ENCODE data around the gene LMX1A. TPM values are rescaled to one million over a fixed set of nuclear protein-coding genes. Genes with fewer than 3 reads are reported as not detected.

Gene LMX1A
- polyA plus RNA-seq, 1 donor from 2014 or later: 0.47 TPM

DNA sequence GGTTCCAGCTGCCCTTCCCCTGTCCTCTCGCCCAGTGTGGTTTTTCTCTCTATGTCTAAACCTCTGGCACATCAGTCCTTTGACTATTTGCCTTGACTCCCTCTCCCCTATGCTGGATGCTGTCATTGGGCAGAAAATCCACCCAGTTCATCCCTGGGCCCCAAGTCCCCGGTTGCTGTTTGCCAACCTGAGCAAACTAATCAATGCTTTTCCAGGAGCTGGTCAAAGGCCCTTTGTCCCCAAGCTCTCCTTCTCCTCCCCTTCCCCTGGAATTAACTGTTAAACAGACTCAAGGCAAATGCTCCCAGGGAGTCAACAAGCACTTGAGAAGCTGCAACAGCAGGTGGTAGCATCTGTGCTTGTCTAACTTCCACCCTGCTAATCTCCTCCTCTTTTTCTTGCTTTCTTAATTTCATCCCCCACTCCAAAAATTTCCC lies 102.7 kb downstream of the LMX1A start:
- H2AFZ ChIP-seq (ENCODE audit: low read depth, low read length): no peak overlapping the region
- H3K79me2 ChIP-seq (replicated peaks; ENCODE audit: insufficient read depth, low read length): no peaks in the 10 kb centered on the region
- no peaks in the 10 kb centered on the region for H3K27me3 ChIP-seq (ENCODE audit: insufficient read depth, low read depth, low read length)
- H3K9me3 ChIP-seq (ENCODE audit: low read length): no peaks in the 10 kb centered on the region
- no peaks in the 10 kb centered on the region for H3K9me2 ChIP-seq (ENCODE audit: insufficient read depth, low read length)
- TF ChIP-seq RAD21 (conservative IDR thresholded peaks at IDR 0.05) (no peak), TAF1 (IDR thresholded peaks at IDR 0.05; ENCODE audit: low read depth) (no peak), SMC3 (conservative IDR thresholded peaks at IDR 0.05; ENCODE audit: poor library complexity) (no peak), CTCF (IDR thresholded peaks at IDR 0.05; ENCODE audit: poor library complexity, severe bottlenecking) (no peak), REST (IDR thresholded peaks at IDR 0.05; ENCODE audit: borderline replicate concordance) (no peak), POLR2AphosphoS5 (IDR thresholded peaks at IDR 0.05) (no peak), EZH2 (IDR thresholded peaks at IDR 0.05; ENCODE audit: borderline replicate concordance, insufficient read depth, low read length, poor library complexity, severe bottlenecking) (no peak), EP300 (conservative IDR thresholded peaks at IDR 0.05; ENCODE audit: poor library complexity, severe bottlenecking) (no peak), MXI1 (conservative IDR thresholded peaks at IDR 0.05; ENCODE audit: poor library complexity, severe bottlenecking) (no peak)
- H3F3A ChIP-seq (ENCODE audit: insufficient read depth, low read length, poor library complexity, severe bottlenecking): no peaks in the 10 kb centered on the region
- no peaks in the 10 kb centered on the region for H3K36me3 ChIP-seq (ENCODE audit: insufficient read depth, low read length)
- no peak overlapping the region for H3K4me3 ChIP-seq (ENCODE audit: low read length)
- no peak overlapping the region for H3K9ac ChIP-seq (ENCODE audit: low read length)
- no peaks in the 10 kb centered on the region for H4K20me1 ChIP-seq (ENCODE audit: insufficient read depth)
- H3K4me2 ChIP-seq (ENCODE audit: low read length): no peak overlapping the region
- no peak overlapping the region for H3K27ac ChIP-seq (ENCODE audit: low read length)

- Histone ChIP-seq H3K36me3 (ENCODE audit: insufficient read depth, low read length) (no peaks in the 10 kb centered on the region), H3K79me2 (replicated peaks; ENCODE audit: insufficient read depth, low read length) (no peaks in the 10 kb centered on the region), H2AFZ (ENCODE audit: low read depth, low read length) (no peak overlapping the region), H3K27me3 (ENCODE audit: insufficient read depth, low read depth, low read length) (no peaks in the 10 kb centered on the region), H3K9me3 (ENCODE audit: low read length) (no peaks in the 10 kb centered on the region), H3K4me2 (ENCODE audit: low read length) (no peak overlapping the region), H3F3A (ENCODE audit: insufficient read depth, low read length, poor library complexity, severe bottlenecking) (no peaks in the 10 kb centered on the region), H3K9ac (ENCODE audit: low read length) (no peak overlapping the region), H3K27ac (ENCODE audit: low read length) (no peak overlapping the region), H3K9me2 (ENCODE audit: insufficient read depth, low read length) (no peaks in the 10 kb centered on the region), H3K4me3 (ENCODE audit: low read length) (no peak overlapping the region), H4K20me1 (ENCODE audit: insufficient read depth) (no peaks in the 10 kb centered on the region)
- TF ChIP-seq MXI1 (conservative IDR thresholded peaks at IDR 0.05; ENCODE audit: poor library complexity, severe bottlenecking): no peak
- no peak for TF ChIP-seq POLR2AphosphoS5 (IDR thresholded peaks at IDR 0.05)
- TF ChIP-seq EZH2 (IDR thresholded peaks at IDR 0.05; ENCODE audit: borderline replicate concordance, insufficient read depth, low read length, poor library complexity, severe bottlenecking): no peak
- no peak for TF ChIP-seq TAF1 (IDR thresholded peaks at IDR 0.05; ENCODE audit: low read depth)
- no peak for TF ChIP-seq EP300 (conservative IDR thresholded peaks at IDR 0.05; ENCODE audit: poor library complexity, severe bottlenecking)
- TF ChIP-seq CTCF (IDR thresholded peaks at IDR 0.05; ENCODE audit: poor library complexity, severe bottlenecking): no peak
- no peak for TF ChIP-seq RAD21 (conservative IDR thresholded peaks at IDR 0.05)
- TF ChIP-seq SMC3 (conservative IDR thresholded peaks at IDR 0.05; ENCODE audit: poor library complexity): no peak
- no peak for TF ChIP-seq REST (IDR thresholded peaks at IDR 0.05; ENCODE audit: borderline replicate concordance)
Observed at GRCh38 chr1:165248969-165249571, 107.4 kb downstream of the LMX1A start.

Data from neural cell (in vitro differentiated cells).